GM12873 (cell line): ENCODE results near the gene CHPF.

Source experiments
- TF ChIP-seq, protein P1 (sequence below): IDR thresholded peaks from 2 replicates; pipeline ENCODE4 v1.5.1; 2012; ENCODE audit warnings: low read depth, mild to moderate bottlenecking, moderate library complexity, low read length, control low read depth; ENCODE audit not compliant: insufficient read depth; ENCODE audit errors: missing control alignments

Gene CHPF

DNA sequence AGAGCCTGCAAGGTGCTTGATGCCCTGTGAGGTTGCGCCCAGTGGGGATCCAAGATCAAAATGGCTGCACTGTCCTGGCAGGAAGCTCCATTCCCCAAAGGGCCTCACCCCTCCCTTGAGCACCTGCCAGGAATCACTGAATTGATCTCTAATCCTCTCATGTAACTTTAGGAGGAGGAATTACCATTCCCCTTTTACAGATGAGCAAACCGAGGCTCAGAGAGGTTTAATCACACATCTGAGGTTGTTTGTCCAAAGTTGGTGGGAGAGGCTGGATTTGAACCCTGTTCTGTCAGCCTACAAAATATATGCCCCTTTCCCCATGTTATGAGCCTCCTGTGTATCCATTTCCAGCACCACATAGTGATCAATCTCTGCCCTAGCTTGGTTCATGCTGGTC lies 18.8 kb downstream of the CHPF start:
- TF ChIP-seq, protein P1, sequence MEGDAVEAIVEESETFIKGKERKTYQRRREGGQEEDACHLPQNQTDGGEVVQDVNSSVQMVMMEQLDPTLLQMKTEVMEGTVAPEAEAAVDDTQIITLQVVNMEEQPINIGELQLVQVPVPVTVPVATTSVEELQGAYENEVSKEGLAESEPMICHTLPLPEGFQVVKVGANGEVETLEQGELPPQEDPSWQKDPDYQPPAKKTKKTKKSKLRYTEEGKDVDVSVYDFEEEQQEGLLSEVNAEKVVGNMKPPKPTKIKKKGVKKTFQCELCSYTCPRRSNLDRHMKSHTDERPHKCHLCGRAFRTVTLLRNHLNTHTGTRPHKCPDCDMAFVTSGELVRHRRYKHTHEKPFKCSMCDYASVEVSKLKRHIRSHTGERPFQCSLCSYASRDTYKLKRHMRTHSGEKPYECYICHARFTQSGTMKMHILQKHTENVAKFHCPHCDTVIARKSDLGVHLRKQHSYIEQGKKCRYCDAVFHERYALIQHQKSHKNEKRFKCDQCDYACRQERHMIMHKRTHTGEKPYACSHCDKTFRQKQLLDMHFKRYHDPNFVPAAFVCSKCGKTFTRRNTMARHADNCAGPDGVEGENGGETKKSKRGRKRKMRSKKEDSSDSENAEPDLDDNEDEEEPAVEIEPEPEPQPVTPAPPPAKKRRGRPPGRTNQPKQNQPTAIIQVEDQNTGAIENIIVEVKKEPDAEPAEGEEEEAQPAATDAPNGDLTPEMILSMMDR, result no peak

DNA sequence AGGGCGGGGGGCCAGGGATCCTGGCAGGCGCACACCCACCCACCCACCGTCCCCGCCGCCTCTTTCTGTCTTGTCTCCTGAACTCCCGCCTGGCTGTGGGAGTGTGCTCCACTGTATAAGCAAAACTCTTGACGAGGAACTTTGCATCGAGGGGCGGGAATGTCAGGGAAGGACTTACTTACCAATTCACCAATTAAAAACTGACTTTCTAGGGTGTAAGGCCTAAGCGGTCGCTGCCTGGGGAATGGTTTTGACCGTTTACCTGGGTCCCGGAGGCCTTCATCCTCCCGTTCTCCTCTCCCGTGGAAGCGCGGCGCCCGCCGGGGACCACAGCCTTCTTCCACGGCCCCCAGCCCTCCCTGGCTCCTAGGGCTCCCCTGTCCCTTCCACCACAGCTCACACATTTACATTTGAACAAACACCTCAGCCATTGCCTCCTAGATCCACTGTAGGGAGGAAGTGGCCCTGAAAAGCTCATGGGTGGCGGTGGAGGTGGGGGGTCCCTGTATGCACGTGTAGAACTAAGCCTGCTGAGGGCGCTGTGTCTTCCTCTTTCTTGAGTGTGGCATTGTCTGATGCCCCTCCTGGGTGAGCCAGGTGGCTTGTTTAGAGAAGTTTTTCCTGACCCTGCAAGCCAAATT lies 20.5 kb downstream of the CHPF start:
- TF ChIP-seq, protein P1, result no peak

DNA sequence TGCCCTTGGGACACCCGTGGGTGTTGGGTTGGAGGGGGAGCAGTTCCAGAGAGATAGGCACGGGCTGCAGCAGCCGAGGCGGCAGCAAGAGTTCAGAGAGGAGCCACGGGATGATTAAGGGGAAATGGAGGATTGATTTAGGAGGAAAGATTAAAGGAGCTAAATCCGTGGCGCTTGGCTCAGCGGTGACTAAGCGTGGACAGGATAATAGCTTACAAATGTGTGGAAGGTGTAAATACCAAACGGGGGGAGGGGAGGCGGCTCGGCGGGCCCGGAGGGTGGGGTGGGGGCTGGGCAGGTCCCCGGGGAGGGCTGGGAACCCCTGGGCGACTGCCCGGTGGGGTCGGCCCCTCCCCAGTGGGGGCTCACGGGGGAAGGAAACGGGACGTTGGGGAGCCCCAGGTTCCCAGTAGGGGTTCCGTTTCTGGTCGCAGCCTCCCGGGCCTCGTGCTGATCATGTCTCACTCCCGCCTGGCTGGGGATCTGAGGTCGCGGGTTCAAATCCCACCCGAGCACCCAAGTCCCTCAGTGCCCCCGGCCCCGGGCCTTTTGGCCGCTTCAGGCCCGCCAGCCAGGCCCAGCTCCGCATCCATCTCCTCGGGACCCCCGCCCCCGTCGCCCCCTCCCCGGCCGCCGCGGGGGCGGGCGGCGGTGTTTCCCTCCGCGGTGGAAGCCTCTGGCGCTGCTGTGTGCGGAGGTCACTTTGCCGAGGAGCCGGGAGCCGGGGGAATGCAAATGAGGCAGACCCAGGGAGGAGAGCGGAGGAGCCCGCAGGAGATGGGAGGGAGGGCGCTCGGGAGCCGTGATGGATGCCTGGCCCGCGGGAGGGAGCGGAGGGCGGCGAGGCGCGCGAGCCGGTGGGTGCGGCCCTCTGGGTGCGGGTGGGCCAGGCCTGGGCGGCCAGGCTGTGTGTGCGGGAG lies 21.2 kb downstream of the CHPF start:
- TF ChIP-seq, protein P1, result no peak

DNA sequence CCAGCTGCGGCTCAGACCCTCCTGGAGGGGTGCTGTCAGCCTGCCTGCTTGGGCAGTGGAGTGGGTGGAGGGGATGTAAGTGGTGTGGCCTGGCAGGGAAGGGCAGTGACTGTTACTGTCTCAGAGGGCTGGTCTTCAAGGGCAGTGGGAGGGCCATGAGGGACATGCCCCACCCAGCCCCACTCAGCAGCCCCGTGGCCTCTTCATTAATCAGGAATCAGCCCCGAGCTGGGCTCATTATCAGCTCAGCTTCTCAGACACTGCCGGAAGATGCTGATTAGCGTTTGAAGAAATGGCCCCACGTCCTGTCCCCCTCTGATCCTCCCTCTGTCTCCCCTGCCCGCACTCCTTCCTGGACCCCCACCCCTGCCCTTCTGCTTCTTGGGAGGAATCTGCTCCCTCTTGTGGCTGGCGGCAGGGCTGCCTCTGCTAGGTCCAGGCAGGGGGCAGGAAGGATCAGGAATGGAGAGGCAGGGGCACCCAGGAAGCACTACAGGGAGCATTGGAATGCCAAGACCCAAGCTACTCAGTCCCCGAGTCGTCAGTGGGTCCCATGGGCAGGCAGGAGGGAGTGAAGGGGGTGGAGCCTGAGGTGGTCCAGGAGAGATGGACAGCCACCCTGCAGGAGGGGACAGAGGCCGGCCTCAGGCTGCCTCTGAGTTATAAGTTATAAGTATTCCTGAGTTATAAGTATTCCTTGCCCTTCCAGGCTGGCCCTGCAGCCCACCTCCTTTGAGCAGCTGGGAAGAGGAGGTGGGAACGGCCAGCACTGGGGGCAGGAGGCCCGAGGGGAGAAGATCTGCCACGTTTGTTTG lies 22.3 kb downstream of the CHPF start:
- TF ChIP-seq, protein P1, result peak; percentile 30

DNA sequence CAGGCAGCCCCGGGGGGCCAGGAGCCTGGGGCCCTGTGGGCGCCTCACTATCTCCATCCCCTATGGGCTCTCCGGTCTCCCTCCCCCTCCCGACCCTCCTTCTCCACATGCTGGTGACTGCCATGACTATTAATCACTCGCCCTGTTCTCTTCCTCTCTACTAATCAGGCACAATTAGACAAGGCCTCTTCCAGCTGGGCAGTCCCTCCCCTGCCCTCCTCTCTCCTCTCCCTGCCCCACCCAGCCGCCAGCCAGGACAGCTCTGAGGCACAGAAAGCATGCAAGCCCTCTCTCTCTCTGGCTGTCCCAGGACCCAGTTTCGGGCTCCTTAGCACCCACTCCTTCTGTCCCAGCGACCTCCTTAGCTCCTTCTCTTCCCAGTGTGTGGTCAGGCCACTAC lies 23.5 kb downstream of the CHPF start:
- TF ChIP-seq, protein P1, result no peak

DNA sequence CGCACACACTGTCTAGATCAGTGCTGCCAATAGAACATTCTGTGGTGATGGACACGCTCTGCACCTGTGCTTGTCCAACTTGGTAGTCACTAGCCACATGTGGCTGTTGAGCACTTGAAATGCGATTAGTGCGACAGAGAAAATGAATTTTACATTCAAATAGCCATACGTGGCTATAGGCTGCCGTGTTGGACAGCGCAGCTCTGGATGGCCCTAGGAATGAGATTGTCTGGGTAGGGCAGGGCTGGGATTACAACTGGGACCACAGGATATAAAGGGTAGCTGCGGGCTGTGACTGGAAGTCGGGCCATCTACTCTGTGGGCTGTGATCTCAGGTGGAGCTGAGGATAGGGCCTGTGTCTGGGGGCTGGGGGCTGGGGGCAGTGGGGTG lies 24.1 kb downstream of the CHPF start:
- TF ChIP-seq, protein P1, result no peak
